KOPT-K1 (cell line): ENCODE results near the gene ANKRD37.

Source experiments
- H3K27ac ChIP-seq: fragments of 200-600 bp; sonication (generic); 2 replicates; pipeline ENCODE4 v1.5.1; 2016; ENCODE audit warnings: antibody characterized with exemption, mild to moderate bottlenecking, low read depth, low read length; ENCODE audit not compliant: poor library complexity, severe bottlenecking
- H3K36me3 ChIP-seq: fragments of 200-600 bp; sonication (generic); 2 replicates; pipeline ENCODE4 v1.5.1; 2017; ENCODE audit warnings: antibody characterized with exemption, mild to moderate bottlenecking, low read length, moderate library complexity; ENCODE audit not compliant: insufficient read depth
- H3K9me3 ChIP-seq: fragments of 200-600 bp; sonication (generic); 2 replicates; pipeline ENCODE4 v1.5.1; 2017; ENCODE audit warnings: antibody characterized with exemption, low read length, mild to moderate bottlenecking; ENCODE audit not compliant: insufficient read depth, poor library complexity, severe bottlenecking

The ANKRD37 gene

GRCh38 chr4:185370268-185370949 is 26.2 kb upstream of the ANKRD37 start:
- Histone ChIP-seq H3K9me3 (no peaks in the 10 kb centered on the region), H3K27ac (no peak overlapping the region), H3K36me3 (peaks cover 4% of the 10 kb centered on the region; the same call in 1 of the 2 replicates)

- Histone ChIP-seq H3K36me3 (peaks cover 4% of the 10 kb centered on the region; the same call in 1 of the 2 replicates), H3K9me3 (no peaks in the 10 kb centered on the region), H3K27ac (no peak overlapping the region)
These were observed 24.9 kb upstream of the ANKRD37 start for GRCh38 chr4:185371702-185372101.

GRCh38 chr4:185374027-185374426 is 22.6 kb upstream of the ANKRD37 start:
- peaks cover 4% of the 10 kb centered on the region; the same call in 1 of the 2 replicates for H3K36me3 ChIP-seq
- no peaks in the 10 kb centered on the region for H3K9me3 ChIP-seq
- no peak overlapping the region for H3K27ac ChIP-seq

DNA sequence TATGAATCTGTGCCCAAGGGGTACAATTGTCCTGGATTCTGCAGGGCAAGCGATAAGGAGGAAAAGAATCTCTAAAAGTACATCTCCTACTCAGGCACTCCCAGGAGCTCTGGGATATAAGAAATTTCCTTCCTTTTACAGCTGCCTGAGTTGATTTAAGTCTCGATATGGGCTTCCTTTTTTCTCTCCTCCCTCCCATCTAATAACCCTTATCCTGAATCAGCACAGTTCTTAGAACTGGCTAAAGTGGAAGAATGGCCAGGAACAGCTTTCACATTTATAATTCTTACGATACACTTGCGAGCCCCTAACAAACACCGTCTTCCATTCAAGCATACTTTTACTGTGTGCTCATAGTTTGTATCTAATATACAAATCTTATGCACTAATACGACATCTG is 22.1 kb upstream of the ANKRD37 start:
- H3K9me3 ChIP-seq: no peaks in the 10 kb centered on the region
- H3K36me3 ChIP-seq: peaks cover 4% of the 10 kb centered on the region; the same call in 1 of the 2 replicates
- no peak overlapping the region for H3K27ac ChIP-seq

DNA sequence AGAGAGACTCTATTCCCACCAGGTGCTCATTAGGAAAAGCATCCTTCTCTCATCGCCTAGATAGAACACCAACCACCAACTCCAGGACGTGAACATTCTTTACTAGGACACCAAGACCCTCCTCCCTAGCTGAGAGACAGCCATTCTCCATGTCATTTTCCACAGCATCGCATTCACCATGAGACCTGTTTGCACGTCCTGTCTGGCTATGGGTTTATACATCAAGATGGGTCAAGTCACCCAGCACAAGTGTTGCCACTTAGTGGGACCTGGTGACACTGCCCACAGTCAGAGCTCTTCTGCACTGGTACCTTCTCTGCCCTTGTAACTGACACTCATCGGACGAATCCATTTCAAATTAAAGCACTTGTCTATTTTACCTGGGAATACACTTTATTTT is 18.4 kb upstream of the ANKRD37 start:
- H3K36me3 ChIP-seq: 0 out of 2 replicates have a peak, but pooled peaks cover under 1% of the 10 kb centered on the region
- peaks cover 12% of the 10 kb centered on the region for H3K9me3 ChIP-seq
- no peak overlapping the region for H3K27ac ChIP-seq

GRCh38 chr4:185379326-185380295 is 17.0 kb upstream of the ANKRD37 start:
- no peak overlapping the region for H3K27ac ChIP-seq
- H3K9me3 ChIP-seq: peaks cover 15% of the 10 kb centered on the region
- no peaks in the 10 kb centered on the region for H3K36me3 ChIP-seq

DNA sequence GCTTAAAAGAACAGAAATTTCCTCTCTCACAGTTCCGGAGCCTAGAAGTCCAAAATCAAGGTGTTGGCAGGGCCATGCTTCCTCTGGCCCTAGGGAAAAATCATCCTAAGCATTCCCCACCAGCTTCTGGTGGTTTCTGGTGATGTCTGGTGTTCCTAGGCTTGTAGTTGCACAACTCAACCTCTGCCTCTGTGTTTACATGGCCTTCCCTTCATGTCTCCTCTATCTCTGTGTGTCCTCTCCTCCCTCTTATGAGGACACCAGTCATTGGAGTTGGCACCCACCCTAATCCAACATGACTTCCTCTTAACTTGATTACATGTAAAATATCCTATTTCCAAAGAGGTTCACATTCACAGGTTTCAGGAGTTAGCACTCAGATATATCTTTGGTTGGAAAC is 16.3 kb upstream of the ANKRD37 start:
- Histone ChIP-seq H3K27ac (no peak overlapping the region), H3K9me3 (peaks cover 15% of the 10 kb centered on the region), H3K36me3 (no peaks in the 10 kb centered on the region)

DNA sequence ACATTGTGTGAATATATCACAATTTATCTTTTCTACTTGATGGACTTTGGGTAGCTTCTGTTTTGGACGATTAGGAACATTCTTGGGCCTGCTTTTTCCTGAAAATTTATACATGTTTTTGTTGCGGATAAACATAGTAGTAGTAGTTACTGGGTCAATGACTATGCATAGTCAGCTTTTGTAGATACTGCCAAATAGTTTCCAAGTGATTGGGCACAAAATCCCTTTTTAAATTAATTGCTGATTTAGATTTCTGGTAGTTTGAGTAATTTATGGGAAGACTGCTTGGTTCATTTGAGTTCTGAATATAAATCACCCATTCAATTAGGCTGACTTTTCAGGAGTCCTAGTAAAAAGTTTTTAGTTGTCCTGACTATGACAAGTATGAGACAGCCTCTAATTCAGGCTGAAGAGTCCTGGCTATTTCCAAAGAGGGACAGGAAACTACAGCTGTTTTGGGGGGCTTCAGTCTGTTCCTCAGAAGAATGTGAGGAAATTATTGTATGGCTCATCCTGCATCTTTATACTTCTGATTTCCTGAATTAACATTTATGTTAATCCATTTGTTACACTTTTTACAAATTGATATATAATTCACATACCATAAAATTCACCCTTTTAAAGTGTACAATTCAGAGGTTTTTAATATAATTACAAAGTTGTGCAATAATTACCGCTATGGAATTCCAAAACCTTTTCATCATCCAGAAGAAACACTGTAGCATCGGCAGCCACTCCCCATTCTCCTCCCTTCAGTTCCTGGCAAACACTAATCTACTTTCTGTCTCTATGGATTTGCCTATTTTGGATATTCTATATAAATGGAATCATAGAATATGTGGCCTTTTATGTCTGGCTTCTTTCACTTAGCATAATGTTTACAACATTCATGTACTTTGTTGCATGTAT is 15.1 kb upstream of the ANKRD37 start:
- Histone ChIP-seq H3K9me3 (peaks cover 15% of the 10 kb centered on the region), H3K36me3 (no peaks in the 10 kb centered on the region), H3K27ac (no peak overlapping the region)

- H3K9me3 ChIP-seq: peaks cover 15% of the 10 kb centered on the region
- H3K27ac ChIP-seq: no peak overlapping the region
- no peaks in the 10 kb centered on the region for H3K36me3 ChIP-seq
These were observed 13.9 kb upstream of the ANKRD37 start for GRCh38 chr4:185382754-185383153.

DNA sequence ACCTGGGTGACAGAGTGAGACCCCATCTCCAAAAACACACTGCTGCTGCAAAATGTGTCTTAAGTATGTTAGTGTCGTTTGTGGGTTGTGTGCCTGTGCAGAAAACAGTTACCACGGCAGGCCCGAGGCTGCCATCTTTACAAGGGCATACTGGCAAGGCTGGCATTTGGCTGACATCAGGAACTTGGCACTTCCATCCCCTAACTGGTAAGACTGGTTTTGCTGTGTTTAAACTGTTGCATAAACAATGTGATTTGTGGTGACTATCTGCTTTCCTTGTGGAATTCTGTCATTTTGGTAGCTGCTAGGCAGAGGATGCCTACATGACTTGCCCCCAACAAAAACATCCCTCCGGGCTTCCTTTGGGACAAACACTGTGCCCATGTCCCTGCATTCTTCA is 13.2 kb upstream of the ANKRD37 start:
- no peaks in the 10 kb centered on the region for H3K36me3 ChIP-seq

GRCh38 chr4:185384061-185384460 is 12.6 kb upstream of the ANKRD37 start:
- Histone ChIP-seq H3K9me3 (peaks cover 15% of the 10 kb centered on the region), H3K27ac (peak overlapping the region; percentile 55), H3K36me3 (no peaks in the 10 kb centered on the region)

More for the DNA sequence above, 13.2 kb upstream of the ANKRD37 start:
- Histone ChIP-seq H3K27ac (no peak overlapping the region), H3K9me3 (peaks cover 15% of the 10 kb centered on the region)

- peak overlapping the region; percentile 55 for H3K27ac ChIP-seq
- H3K9me3 ChIP-seq: peaks cover 15% of the 10 kb centered on the region
- no peaks in the 10 kb centered on the region for H3K36me3 ChIP-seq
These were observed 11.7 kb upstream of the ANKRD37 start for GRCh38 chr4:185384930-185385331.

GRCh38 chr4:185387957-185388356 is 8.7 kb upstream of the ANKRD37 start:
- Histone ChIP-seq H3K27ac (no peak overlapping the region), H3K9me3 (peaks cover 3% of the 10 kb centered on the region), H3K36me3 (0 out of 2 replicates have a peak, but pooled peaks cover 6% of the 10 kb centered on the region)

DNA sequence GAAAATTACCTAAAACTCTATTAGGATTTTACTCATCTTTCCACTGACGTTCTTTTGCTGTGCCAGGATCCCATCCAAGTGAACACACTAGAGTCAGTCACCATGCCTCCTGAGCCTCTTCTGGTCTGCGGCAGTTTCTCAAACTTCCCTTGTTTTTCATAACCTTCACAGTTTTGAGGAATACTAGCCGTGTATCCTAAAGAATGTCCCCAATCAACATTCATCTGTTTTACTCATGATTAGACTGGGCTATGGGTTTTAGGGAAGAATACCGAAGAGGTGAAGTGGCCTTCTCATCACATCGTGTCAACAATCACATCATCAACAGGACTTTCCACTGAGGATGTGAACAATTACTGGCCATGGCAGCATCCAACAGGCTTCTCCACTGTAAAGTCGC is 5.7 kb upstream of the ANKRD37 start:
- 0 out of 2 replicates have a peak, but pooled peaks cover 6% of the 10 kb centered on the region for H3K36me3 ChIP-seq
- no peak overlapping the region for H3K27ac ChIP-seq
- no peaks in the 10 kb centered on the region for H3K9me3 ChIP-seq
